Fibroblast of skin of right biceps (primary cell): ENCODE measurements around the gene CHRNE.
A peak's percentile ranks its signal among the peaks of the same experiment; 100 is the strongest.
"Not testable (repeated sequence)": the region's sequence is repeated elsewhere in the genome, so short reads cannot be mapped to it uniquely, and the experiment has no call there.

Experiments used
- DNase-seq: peaks from one replicate; pipeline ENCODE4 v3.0.0-alpha.2; 2013

Gene CHRNE

GRCh38 chr17:4881761-4882555 is 20.9 kb downstream of the CHRNE start:
- DNase-seq, result no peak

- no peak for DNase-seq
Measured at GRCh38 chr17:4880857-4881256, 22.0 kb downstream of the CHRNE start.

DNA sequence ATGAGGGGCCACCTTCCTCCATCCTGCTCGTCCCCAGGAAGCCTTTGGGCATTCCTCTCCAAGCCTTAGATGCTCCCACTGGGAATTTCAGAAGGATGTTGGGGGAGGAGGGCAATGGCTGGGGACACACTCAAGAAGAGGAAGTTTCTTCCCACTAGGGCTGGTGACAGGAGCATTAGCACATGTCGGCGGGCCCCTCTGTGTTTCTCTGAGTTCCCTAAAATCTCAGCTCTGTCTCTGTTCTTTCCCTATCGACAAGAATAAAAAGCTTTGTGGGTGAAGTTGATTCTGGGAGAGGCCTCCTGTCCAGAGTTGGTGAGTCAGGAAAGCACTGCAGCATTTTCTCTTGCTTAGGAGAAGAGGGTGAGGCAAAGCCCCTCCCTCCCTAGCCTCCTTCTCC is 23.3 kb downstream of the CHRNE start:
- no peak for DNase-seq

- DNase-seq, result no peak
Measured at GRCh38 chr17:4877089-4877488, 25.8 kb downstream of the CHRNE start.

- DNase-seq, result no peak
Measured at GRCh38 chr17:4872786-4873185, 30.1 kb downstream of the CHRNE start.

DNA sequence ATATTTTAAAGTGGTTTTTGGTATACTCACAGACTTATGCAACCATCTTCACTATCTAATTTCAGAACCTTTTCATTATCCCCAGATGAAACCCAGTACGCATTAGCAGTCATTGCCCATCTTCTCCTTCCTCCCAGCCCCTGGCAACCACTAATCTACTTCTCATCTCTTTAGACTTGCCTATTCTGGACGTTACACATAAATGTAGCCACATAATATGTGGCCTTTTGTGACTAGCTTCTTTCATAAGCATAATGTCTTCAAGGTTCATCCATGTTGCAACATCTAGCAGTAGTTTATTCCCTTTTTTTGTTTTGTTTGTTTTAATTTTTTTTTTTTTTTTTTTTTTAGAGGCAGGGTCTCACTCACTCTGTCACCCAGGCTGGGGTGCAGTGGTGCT is 32.0 kb downstream of the CHRNE start:
- no peak for DNase-seq

DNA sequence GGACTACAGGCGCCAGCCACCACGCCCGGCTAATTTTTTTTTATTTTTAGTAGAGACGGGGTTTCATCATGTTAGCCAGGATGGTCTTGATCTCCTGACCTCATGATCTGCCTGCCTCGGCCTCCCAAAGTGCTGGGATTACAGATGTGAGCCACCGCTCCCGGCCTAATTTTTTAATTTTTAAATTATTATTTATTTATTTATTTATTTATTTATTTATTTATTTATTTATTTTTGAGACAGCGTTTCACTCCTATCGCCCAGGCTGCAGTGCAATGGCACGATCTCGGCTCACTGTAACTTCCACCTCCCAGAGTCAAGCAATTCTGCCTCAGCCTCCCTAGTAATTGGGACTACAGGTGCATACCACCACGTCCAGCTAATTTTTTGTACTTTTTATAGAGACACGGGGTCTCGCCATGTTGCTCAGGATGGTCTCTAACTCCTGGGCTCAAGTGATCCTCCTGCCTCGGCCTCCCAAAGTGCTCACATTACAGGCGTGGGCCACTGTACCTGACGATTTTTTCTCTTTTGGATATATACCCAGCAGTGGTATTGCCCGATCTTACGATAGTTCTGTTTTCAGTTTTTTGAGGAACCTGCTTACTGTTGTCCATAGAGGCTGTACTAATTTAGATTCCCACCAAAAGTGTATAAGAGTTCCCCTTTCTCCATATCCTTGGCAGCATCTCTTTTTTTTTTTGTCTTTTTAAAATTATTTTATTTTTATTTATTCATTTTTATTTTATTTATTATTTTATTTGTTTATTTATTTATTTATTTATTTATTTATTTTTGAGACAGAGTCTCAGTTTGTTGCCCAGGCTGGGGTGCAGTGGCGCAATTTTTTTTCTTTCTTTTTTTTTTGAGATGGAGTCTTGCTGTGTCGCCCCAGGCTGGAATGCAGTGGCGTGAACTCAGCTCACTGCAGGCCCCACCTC is 33.6 kb downstream of the CHRNE start:
- not testable (repeated sequence) for DNase-seq

- not testable (repeated sequence) for DNase-seq
Measured at GRCh38 chr17:4867535-4867934, 35.4 kb downstream of the CHRNE start.

GRCh38 chr17:4863321-4863720 is 39.6 kb downstream of the CHRNE start:
- no peak for DNase-seq

DNA sequence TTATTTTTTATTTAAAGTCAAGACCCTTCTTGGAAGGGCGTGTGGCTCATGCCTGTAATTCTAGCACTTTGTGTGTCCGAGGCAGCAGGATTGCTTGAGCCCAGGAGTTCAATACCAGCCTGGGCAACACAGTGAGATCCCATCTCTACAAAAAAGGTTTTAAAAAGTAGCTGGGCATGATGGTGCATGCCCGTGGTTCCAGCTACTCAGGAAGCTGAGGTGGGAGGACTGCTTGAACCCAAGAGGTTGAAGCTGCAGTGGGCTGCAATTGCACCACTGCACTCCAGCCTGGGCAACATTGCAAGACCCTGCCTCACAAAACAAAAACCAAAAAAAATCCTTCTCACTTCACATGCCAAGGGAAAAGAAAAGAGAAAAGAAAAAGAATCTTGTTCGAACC is 40.2 kb downstream of the CHRNE start:
- no peak for DNase-seq

- no peak for DNase-seq
Measured at GRCh38 chr17:4861052-4861451, 41.8 kb downstream of the CHRNE start.

GRCh38 chr17:4860651-4861050 is 42.2 kb downstream of the CHRNE start:
- DNase-seq, result no peak

GRCh38 chr17:4859816-4860625 is 42.9 kb downstream of the CHRNE start:
- no peak for DNase-seq

DNA sequence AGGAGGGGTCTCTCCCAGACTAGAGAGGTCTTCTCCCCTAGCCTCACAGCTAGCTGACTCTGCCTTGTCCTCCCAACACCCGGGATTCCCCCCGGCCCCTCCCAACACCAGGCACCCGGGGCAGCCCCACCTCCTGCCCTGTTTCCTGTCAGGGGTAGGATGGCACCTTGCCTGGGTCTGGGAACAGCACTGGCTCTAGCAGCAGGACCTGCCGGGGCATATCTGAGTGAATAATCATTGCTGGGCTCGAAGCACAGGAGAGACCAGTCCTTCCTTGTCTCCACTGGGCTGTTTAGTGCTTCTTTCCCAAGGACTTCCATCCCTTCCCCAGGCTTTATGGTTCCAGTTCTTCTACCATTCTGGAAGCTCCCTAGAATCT is 44.0 kb downstream of the CHRNE start:
- peak; percentile 10 for DNase-seq

- no peak for DNase-seq
Measured at GRCh38 chr17:4858068-4858881, 44.6 kb downstream of the CHRNE start.

DNA sequence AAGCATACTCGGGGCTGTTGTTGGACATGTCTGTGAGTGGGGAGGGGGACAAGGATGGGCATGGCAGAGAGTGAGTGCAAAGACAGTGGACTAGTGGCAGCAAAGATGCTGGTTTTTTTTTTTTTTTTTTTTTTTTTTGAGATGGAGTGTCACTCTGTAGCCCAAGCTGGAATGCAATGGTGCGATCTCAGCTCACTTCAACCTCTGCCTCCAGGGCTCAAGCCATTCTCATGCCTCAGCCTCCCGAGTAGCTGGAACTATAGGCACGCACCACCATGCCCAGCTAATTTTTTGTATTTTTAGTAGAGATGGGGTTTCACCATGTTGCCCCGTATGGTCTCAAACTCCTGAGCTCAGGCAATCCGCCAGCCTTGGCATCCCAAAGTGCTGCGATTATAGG is 45.6 kb downstream of the CHRNE start:
- not testable (repeated sequence) for DNase-seq

DNA sequence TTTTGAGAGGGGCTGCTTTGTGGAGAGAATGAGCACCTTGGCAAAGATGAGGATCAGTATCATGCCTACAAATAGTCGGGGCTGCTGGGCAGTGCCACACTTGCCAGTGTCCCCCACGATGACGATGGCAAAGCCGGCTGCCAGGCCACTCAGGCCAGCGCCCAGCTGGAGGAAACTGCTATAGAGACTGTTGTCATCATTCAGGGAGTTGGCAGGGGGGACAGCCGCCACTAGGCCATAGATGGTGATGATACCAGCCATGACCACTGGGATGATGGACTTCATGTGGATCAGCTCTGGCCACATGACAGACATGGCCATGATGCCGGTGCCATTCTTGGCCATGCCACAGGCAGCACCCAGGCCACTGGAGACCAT is 46.0 kb downstream of the CHRNE start:
- DNase-seq, result no peak

DNA sequence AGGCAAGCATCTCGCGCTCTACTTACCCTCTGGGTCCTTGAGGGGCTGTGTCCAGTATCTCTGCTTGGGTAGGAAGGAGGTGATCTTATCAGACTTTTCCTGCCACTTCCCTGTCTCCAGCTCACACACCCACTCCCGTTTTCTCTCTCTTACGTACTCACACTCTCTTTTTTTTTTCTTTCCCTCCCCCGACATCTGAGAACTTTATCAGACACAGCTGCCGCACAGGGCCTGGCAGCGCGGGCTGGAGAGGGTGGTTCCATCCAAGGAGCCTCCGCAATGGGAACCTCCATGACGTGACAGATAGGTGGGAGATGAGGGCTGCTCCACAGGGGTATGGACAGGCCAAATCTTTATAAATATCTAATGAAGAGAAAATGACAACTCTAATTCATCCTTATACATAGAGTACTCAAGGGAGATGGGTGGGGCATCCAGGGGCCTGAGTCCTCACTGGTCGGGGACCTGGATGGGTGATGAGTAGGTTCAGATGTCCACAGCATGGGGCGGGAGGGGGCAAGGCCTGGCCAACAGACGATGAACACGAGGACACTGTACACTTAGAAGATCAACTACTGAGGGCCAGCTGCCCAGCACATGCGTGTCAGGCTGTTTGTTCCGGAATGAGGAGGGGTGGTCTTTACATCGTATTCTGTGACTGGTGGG is 46.5 kb downstream of the CHRNE start:
- no peak for DNase-seq

- peak; percentile 81 for DNase-seq
Measured at GRCh38 chr17:4854111-4854681, 48.7 kb downstream of the CHRNE start.

- DNase-seq, result no peak
Measured at GRCh38 chr17:4853208-4853671, 49.7 kb downstream of the CHRNE start.

GRCh38 chr17:4852567-4853207 is 50.2 kb downstream of the CHRNE start:
- DNase-seq, result peak; percentile 77
